CD4-positive, alpha-beta T cell treated with Interferon gamma for 1 hour (primary cell): ENCODE data around the gene KRTAP6-1.

ENCODE experiments used
- DNase-seq: peaks from one replicate; pipeline ENCODE4 v3.0.0-alpha.2; 2020

The KRTAP6-1 gene

GRCh38 chr21:30567617-30568016 lies 46.1 kb downstream of the KRTAP6-1 start:
- no peak for DNase-seq

- no peak for DNase-seq
Measured at GRCh38 chr21:30563630-30564029, 50.1 kb downstream of the KRTAP6-1 start.
